Immature natural killer cell (primary cell): Measurements from ENCODE around the gene ANKMY1. TPM values are rescaled to one million over a fixed set of nuclear protein-coding genes. Genes with fewer than 3 reads are reported as not detected.
"Not testable (repeated sequence)": the region's sequence is repeated elsewhere in the genome, so short reads cannot be mapped to it uniquely, and the experiment has no call there.

Source experiments
- DNase-seq, 3 donors: peaks; one replicate each; pipeline ENCODE4 v3.0.0; 2022; ENCODE audit warnings: mixed read lengths in 1 of 3
- H3K27ac Mint-ChIP-seq, 6 donors: one replicate each; pipeline ENCODE4 v1.8.0; 2020; ENCODE audit warnings: mixed read lengths in 6 of 6, mild to moderate bottlenecking in 5 of 6, inconsistent platforms in 4 of 6, moderate library complexity in 3 of 6
- H3K27me3 Mint-ChIP-seq, 3 donors: one replicate each; pipeline ENCODE4 v1.8.0; 2020 to 2021; ENCODE audit warnings: low read depth in 3 of 3, mild to moderate bottlenecking in 3 of 3, mixed read lengths in 3 of 3, moderate library complexity in 3 of 3, inconsistent platforms in 1 of 3
- H3K36me3 Mint-ChIP-seq, 3 donors: one replicate each; pipeline ENCODE4 v1.8.0; 2020; ENCODE audit warnings: mixed read lengths in 3 of 3, inconsistent platforms in 2 of 3, mild to moderate bottlenecking in 2 of 3
- H3K4me1 Mint-ChIP-seq, 2 donors: one replicate each; pipeline ENCODE4 v1.8.0; 2020; ENCODE audit warnings: inconsistent platforms in 2 of 2, mild to moderate bottlenecking in 2 of 2, mixed read lengths in 2 of 2, moderate library complexity in 1 of 2
- H3K4me3 Mint-ChIP-seq, 5 donors: one replicate each; pipeline ENCODE4 v1.8.0; 2020; ENCODE audit warnings: mild to moderate bottlenecking in 5 of 5, mixed read lengths in 5 of 5, inconsistent platforms in 3 of 5, moderate library complexity in 3 of 5
- H3K9me3 Mint-ChIP-seq, 6 donors: one replicate each; pipeline ENCODE4 v1.8.0; 2020; ENCODE audit warnings: mild to moderate bottlenecking in 6 of 6, mixed read lengths in 6 of 6, inconsistent platforms in 4 of 6, moderate library complexity in 3 of 6
- polyA plus RNA-seq, 3 donors: library from polyadenylated mRNA; unstranded; fragments of 300-500 nt; fragmentation: Illumina TruSeq; gene quantifications; one replicate each; pipeline ENCODE4 v1.2.3, GENCODE V29; 2021

The ANKMY1 gene
- polyA plus RNA-seq, 3 donors from 2014 or later, result 5.6 to 12.4 (median 7.3) TPM

GRCh38 chr2:240555541-240556250, 2.1 kb downstream of the ANKMY1 start:
- DNase-seq, result no peak
- no peak overlapping the region for H3K4me3 Mint-ChIP-seq
- H3K27ac Mint-ChIP-seq, result no peak overlapping the region
- peaks cover 10 to 13% (median 11%) of the 10 kb centered on the region in 3 donors for H3K36me3 Mint-ChIP-seq
- no peaks in the 10 kb centered on the region for H3K9me3 Mint-ChIP-seq
- peaks cover 35 to 37% of the 10 kb centered on the region in 2 donors for H3K4me1 Mint-ChIP-seq
- H3K27me3 Mint-ChIP-seq, result peaks cover 2 to 4% (median 4%) of the 10 kb centered on the region in 3 donors

DNA sequence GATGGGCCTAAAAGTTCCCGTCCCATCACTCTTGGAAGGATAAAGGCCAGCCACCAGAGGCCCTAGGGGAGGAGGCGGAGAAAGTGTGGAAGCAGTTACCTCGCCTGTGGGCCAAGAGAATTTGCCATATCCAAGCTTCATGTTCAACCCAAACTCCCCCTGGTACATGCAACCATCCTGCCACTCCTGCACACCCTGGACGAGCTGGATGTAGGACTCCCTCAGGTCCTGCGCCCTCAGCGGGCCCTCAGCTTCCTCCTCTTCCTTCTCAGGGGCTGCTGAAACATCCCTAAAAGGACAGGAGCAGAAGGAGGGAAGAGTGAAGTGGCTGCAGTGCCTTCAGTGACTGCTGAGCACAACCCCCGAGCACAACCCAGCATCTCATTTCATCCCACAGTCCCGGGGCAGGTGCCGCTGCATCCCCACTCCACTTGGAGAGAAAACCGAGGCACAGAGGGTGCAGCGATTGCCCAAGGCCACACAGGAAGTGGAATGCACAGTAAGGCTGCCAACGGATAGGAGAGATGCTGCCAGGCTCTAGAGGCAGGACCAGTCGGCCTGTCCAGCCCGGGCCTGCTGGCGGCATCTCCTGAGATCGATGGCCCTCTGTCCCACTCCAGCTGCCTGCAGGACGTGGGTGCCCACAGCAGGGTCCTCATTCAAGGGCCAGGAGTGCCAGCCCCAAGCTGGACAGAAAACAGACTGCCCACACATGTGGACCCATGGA, 2.9 kb downstream of the ANKMY1 start:
- H3K36me3 Mint-ChIP-seq, result peaks cover 11 to 14% (median 12%) of the 10 kb centered on the region in 3 donors
- peaks cover 33 to 34% of the 10 kb centered on the region in 2 donors for H3K4me1 Mint-ChIP-seq
- no peak for DNase-seq
- no peak overlapping the region for H3K4me3 Mint-ChIP-seq
- no peaks in the 10 kb centered on the region for H3K9me3 Mint-ChIP-seq
- H3K27me3 Mint-ChIP-seq, result peaks cover under 1 to 4% (median 2%) of the 10 kb centered on the region in 3 donors
- H3K27ac Mint-ChIP-seq, result no peak overlapping the region

- Mint-ChIP-seq H3K9me3 (no peaks in the 10 kb centered on the region), H3K27me3 (peaks cover 0 to 4% (median 0%) of the 10 kb centered on the region in 3 donors), H3K4me3 (no peak overlapping the region), H3K27ac (no peak overlapping the region), H3K36me3 (peaks cover 11 to 14% (median 12%) of the 10 kb centered on the region in 3 donors), H3K4me1 (peaks cover 24 to 25% of the 10 kb centered on the region in 2 donors)
- no peak for DNase-seq
These were observed 3.8 kb downstream of the ANKMY1 start for GRCh38 chr2:240553956-240554480.

DNA sequence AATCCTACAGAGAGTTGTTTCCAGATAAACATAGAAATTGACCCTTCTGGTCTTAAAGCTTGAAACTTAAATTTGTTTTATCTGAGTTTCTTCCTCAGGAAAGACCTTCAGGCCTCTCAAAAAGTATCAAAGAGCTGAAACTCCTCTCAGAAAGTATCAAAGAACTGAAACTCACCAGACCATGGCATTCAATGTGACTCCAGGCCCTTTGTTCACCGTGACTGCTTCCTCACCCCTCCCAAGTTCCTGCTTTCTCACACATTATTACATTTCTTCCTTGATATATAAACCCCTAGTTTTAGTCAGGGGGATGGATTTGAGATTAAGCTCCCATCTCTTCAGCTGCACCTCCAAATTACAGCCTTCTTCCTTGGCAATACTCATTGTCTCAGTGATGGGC, 6.0 kb downstream of the ANKMY1 start:
- peaks cover 11 to 14% (median 12%) of the 10 kb centered on the region in 3 donors for H3K36me3 Mint-ChIP-seq
- peaks cover 0 to 2% (median 0%) of the 10 kb centered on the region in 6 donors for H3K9me3 Mint-ChIP-seq
- peak overlapping the region in 3 of 6 donors; percentile 0 to 77 (median 17) for H3K27ac Mint-ChIP-seq
- H3K27me3 Mint-ChIP-seq, result peaks cover 0 to 2% (median 0%) of the 10 kb centered on the region in 3 donors
- H3K4me3 Mint-ChIP-seq, result no peak overlapping the region
- no peak for DNase-seq
- H3K4me1 Mint-ChIP-seq, result peaks cover 10 to 12% of the 10 kb centered on the region in 2 donors

DNA sequence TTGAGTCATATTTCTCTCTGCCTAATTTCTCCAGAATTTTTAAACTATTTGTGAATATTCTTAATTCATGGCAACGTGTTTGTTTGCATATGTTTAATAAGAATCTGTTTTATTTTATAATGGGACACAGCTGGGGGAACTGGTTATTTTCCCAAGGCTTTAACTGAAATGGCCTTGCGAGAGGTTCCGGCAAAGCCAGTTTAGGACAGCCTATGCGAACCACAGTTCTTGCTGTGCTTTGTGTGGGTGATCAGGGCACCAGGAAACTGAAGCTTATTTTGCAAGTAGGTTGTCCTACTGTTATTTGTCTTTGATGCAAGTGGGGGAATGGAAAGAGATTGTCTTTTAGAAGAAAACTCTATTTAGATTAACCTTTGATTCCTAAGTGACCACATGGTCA, 6.5 kb downstream of the ANKMY1 start:
- H3K9me3 Mint-ChIP-seq, result peaks cover 0 to 2% (median 0%) of the 10 kb centered on the region in 6 donors
- H3K4me1 Mint-ChIP-seq, result peaks cover 5 to 7% of the 10 kb centered on the region in 2 donors
- H3K27ac Mint-ChIP-seq, result peak overlapping the region in 4 of 6 donors; percentile 30 to 61 (median 47)
- H3K27me3 Mint-ChIP-seq, result peaks cover 0 to 2% (median 0%) of the 10 kb centered on the region in 3 donors
- H3K36me3 Mint-ChIP-seq, result peaks cover 11 to 14% (median 12%) of the 10 kb centered on the region in 3 donors
- no peak overlapping the region for H3K4me3 Mint-ChIP-seq
- DNase-seq, result no peak

DNA sequence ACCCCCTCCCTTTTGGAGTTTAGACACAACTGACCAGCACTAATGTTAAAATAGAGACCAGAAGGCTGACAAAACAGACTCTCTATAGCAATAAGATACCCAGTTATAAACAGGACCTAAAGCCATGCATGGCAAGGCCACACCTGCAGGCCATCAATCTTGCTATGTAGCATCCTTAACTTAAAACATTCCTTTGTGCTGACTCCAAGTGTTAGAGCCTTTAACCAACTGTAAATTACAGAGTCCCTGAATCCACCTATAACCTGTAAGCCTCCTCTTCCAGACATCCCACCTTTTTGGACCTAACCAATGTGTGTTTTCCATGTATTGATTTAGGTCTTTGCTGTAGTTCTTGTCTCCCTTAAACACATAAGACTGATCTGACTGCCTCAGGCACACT, 17.9 kb downstream of the ANKMY1 start:
- Mint-ChIP-seq H3K27me3 (no peaks in the 10 kb centered on the region), H3K9me3 (no peaks in the 10 kb centered on the region), H3K4me1 (peaks cover 7 to 55% of the 10 kb centered on the region in 2 donors), H3K36me3 (peaks cover 14 to 44% (median 20%) of the 10 kb centered on the region in 3 donors), H3K27ac (peak overlapping the region in 3 of 6 donors; percentile 11 to 54 (median 42)), H3K4me3 (no peak overlapping the region)
- no peak for DNase-seq

DNA sequence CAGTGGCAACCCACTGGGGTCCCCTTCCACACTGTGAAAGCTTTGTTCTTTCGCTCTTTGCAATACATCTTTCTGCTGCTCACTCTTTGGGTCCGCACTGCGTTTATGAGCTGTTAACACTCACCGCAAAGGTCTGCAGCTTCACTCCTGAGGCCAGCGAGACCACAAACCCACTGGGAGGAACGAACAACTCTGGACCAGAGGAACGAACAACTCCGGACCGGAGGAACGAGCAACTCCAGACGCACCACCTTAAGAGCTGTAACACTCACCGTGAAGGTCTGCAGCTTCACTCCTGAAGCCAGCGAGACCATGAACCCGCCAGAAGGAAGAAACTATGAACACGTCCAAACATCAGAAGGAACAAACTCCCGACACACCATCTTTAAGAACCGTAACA, 18.7 kb downstream of the ANKMY1 start:
- not testable (repeated sequence) for H3K27ac Mint-ChIP-seq
- peaks cover 11 to 42% (median 20%) of the 10 kb centered on the region in 3 donors for H3K36me3 Mint-ChIP-seq
- H3K4me1 Mint-ChIP-seq, result peaks cover 9 to 52% of the 10 kb centered on the region in 2 donors

DNA sequence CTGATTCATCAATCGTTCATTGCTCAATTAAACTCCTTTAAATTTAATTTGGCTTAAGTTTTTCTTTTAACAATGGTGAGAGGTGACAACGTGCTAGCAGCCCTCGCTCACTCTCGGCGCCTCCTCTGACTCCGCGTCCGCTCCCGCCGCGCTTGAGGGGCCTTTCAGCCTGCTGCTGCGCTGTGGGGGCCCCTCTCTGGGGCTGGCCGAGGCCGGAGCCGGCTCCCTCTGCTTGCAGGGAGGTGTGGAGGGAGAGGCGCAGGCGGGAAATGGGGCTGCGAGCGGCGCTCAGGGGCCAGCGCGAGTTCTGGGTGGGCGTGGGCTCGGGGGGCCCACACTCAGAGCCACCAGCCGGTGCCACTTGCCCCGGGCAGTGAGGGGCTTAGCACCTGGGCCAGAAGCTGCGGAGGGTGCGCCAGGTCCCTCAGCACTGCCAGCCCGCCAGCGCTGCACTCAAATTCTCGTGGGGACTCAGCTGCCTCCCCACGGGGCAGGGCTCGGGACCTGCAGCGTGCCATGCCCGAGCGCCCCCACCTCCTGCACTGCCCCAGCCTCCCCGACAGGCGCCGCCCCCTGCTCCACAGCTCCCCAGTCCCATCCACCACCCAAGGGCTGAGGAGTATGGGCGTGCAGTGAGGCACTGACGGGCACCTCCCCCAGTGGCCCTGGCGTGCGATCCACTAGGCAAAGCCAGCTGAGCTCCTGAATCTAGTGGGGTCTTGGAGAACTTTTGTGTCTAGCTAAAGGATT, 19.6 kb downstream of the ANKMY1 start:
- no peaks in the 10 kb centered on the region for H3K27me3 Mint-ChIP-seq
- no peak for DNase-seq
- H3K4me3 Mint-ChIP-seq, result no peak overlapping the region
- peak overlapping the region in 1 of 6 donors; percentile 6 for H3K27ac Mint-ChIP-seq
- no peaks in the 10 kb centered on the region for H3K9me3 Mint-ChIP-seq
- peaks cover 14 to 41% (median 22%) of the 10 kb centered on the region in 3 donors for H3K36me3 Mint-ChIP-seq
- peaks cover 9 to 47% of the 10 kb centered on the region in 2 donors for H3K4me1 Mint-ChIP-seq

More for the DNA sequence above, 18.7 kb downstream of the ANKMY1 start:
- DNase-seq, H3K9me3 Mint-ChIP-seq, H3K4me3 Mint-ChIP-seq, H3K27me3 Mint-ChIP-seq: not testable (repeated sequence)

- Mint-ChIP-seq H3K4me1 (peaks cover 4 to 15% of the 10 kb centered on the region in 2 donors), H3K9me3 (peaks cover 1 to 23% (median 18%) of the 10 kb centered on the region in 6 donors), H3K27ac (no peak overlapping the region), H3K36me3 (peaks cover 34 to 56% (median 50%) of the 10 kb centered on the region in 3 donors), H3K4me3 (no peak overlapping the region), H3K27me3 (no peaks in the 10 kb centered on the region)
- no peak for DNase-seq
These were observed 25.6 kb downstream of the ANKMY1 start for GRCh38 chr2:240532031-240532775.

DNA sequence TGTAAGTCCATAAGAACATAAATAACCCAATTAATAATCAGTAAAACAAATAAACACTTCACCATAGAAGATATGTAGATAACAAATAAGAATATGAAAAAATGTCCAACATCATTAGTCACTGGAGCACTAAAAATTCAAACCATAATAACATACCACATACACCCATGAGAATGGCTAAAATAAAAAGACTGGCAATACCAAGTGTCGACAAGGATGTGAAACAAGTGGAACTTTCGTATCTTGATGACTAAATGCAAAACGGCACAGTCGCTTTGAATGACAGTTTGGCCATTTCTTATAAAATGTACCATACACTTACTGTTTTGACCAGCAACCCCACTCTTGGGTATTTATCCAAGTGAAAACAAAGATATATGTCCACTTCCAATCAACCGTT, 26.8 kb downstream of the ANKMY1 start:
- Mint-ChIP-seq H3K4me3 (no peak overlapping the region), H3K27ac (no peak overlapping the region), H3K36me3 (peaks cover 40 to 66% (median 58%) of the 10 kb centered on the region in 3 donors), H3K9me3 (peaks cover 1 to 24% (median 18%) of the 10 kb centered on the region in 6 donors), H3K4me1 (peaks cover 2 to 11% of the 10 kb centered on the region in 2 donors), H3K27me3 (no peaks in the 10 kb centered on the region)
- no peak for DNase-seq

- peaks cover 0 to 2% (median 0%) of the 10 kb centered on the region in 3 donors for H3K27me3 Mint-ChIP-seq
- no peak for DNase-seq
- peaks cover 40 to 71% (median 59%) of the 10 kb centered on the region in 3 donors for H3K36me3 Mint-ChIP-seq
- peaks cover 1 to 24% (median 18%) of the 10 kb centered on the region in 6 donors for H3K9me3 Mint-ChIP-seq
- no peak overlapping the region for H3K27ac Mint-ChIP-seq
- H3K4me1 Mint-ChIP-seq, result peaks cover 2 to 4% of the 10 kb centered on the region in 2 donors
- H3K4me3 Mint-ChIP-seq, result no peak overlapping the region
These were observed 27.6 kb downstream of the ANKMY1 start for GRCh38 chr2:240530181-240530580.

DNA sequence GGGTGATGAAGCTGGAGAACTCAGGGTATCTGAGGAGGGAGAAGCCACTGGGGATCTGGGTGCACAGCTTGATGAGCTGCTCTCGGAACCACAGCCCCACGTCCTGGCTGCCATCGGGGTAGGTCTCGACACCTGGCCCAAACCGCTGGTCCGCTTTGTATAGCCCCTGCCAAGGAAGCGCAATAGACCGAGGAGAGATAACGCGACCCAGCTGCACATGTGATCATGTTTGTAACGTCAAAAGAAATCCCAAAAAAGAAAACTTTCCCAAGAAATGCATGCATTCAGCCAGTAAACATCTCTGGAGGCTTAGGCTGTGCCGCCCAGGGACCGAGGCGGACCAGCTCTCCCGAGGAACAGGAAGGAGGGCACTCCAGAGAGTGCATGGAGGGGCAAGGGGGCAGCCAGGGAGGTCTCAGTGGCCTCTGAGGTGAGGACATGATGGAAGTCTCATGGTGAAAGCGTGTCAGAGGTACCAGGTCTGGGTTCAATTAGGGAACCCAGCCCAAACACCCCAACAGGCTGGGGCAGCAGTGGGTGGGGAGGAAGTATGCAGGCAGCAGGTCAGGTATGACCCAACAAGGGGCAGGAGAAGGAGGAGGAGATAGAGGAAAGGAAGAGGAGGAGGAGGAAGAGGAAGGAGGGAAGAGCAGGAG, 28.3 kb downstream of the ANKMY1 start:
- Mint-ChIP-seq H3K4me1 (peaks cover 0 to 3% of the 10 kb centered on the region in 2 donors), H3K27ac (no peak overlapping the region), H3K27me3 (peaks cover 0 to 2% (median 0%) of the 10 kb centered on the region in 3 donors), H3K36me3 (peaks cover 43 to 76% (median 65%) of the 10 kb centered on the region in 3 donors), H3K4me3 (no peak overlapping the region), H3K9me3 (peaks cover 1 to 26% (median 18%) of the 10 kb centered on the region in 6 donors)
- no peak for DNase-seq
